WTC11 (cell line): ENCODE data around the gene EPHB3. TPM values are rescaled to one million over a fixed set of nuclear protein-coding genes. Genes with fewer than 3 reads are reported as not detected.

ENCODE experiments used
- ATAC-seq: fragments of 200-7000 bp; cut with Tn5 transposase; 2 replicates; pipeline ENCODE4 v1.10.0; 2021; ENCODE audit warnings: mild to moderate bottlenecking, moderate library complexity
- CTCF ChIA-PET: fragments of 300-600 bp; sonication (Branson Sonifier 250); formaldehyde crosslinking; loops from one replicate; lab custom pipeline; 2021; ENCODE audit warnings: antibody characterized with exemption; lab: Charles Lee
- POLR2A ChIA-PET: fragments of 350-600 bp; sonication (Branson Sonifier 250); formaldehyde crosslinking; loops from one replicate; lab custom pipeline; 2021; ENCODE audit warnings: antibody characterized with exemption; lab: Charles Lee
- DNase-seq: peaks from one replicate; pipeline ENCODE4 v3.0.0; 2021; ENCODE audit warnings: low spot score
- H3K27ac Mint-ChIP-seq: 2 replicates; pipeline ENCODE4 v1.8.0; 2021; ENCODE audit warnings: mixed read lengths
- H3K27me3 Mint-ChIP-seq: 2 replicates; pipeline ENCODE4 v1.8.0; 2021; ENCODE audit warnings: low read depth, mild to moderate bottlenecking, moderate library complexity, mixed read lengths
- H3K36me3 Mint-ChIP-seq: 2 replicates; pipeline ENCODE4 v1.8.0; 2021; ENCODE audit warnings: mixed read lengths
- H3K4me1 Mint-ChIP-seq: 2 replicates; pipeline ENCODE4 v1.8.0; 2022; ENCODE audit warnings: mixed read lengths
- H3K4me3 Mint-ChIP-seq: 2 replicates; pipeline ENCODE4 v1.8.0; 2021; ENCODE audit warnings: mild to moderate bottlenecking, moderate library complexity, mixed read lengths
- H3K9me3 Mint-ChIP-seq: 2 replicates; pipeline ENCODE4 v1.8.0; 2021; ENCODE audit warnings: mixed read lengths
- FOXJ3 ChIP-seq: sonication (generic); formaldehyde crosslinking; IDR thresholded peaks from 2 replicates; pipeline ENCODE4 v1.9.0; 2021; ENCODE audit warnings: missing genetic modification reagents, mild to moderate bottlenecking, borderline replicate concordance
- GABPB1 ChIP-seq: sonication (generic); formaldehyde crosslinking; IDR thresholded peaks from 2 replicates; pipeline ENCODE4 v1.8.1; 2023; ENCODE audit warnings: mild to moderate bottlenecking, missing genetic modification reagents
- HMGA2 ChIP-seq: fragments of 250-450 bp; sonication (Bioruptor Pico); IDR thresholded peaks from 2 replicates; pipeline ENCODE4 v1.4.0; 2021; ENCODE audit warnings: mild to moderate bottlenecking, moderate library complexity
- JAZF1 ChIP-seq: fragments of 250-450 bp; sonication (Bioruptor Pico); IDR thresholded peaks from 2 replicates; pipeline ENCODE4 v1.9.0; 2021; ENCODE audit warnings: moderate library complexity, mild to moderate bottlenecking, inconsistent platforms
- KAT7 ChIP-seq: sonication (generic); formaldehyde crosslinking; IDR thresholded peaks from 2 replicates; pipeline ENCODE4 v1.8.1; 2023; ENCODE audit warnings: missing genetic modification reagents, mild to moderate bottlenecking, borderline replicate concordance
- MYBL2 ChIP-seq: sonication (generic); formaldehyde crosslinking; IDR thresholded peaks from 2 replicates; pipeline ENCODE4 v1.8.1; 2023; ENCODE audit warnings: mild to moderate bottlenecking, moderate library complexity, missing genetic modification reagents
- NFATC4 ChIP-seq: fragments of 250-450 bp; sonication (Bioruptor Pico); IDR thresholded peaks from 2 replicates; pipeline ENCODE4 v1.9.0; 2021; ENCODE audit warnings: mild to moderate bottlenecking
- NFE2L1 ChIP-seq: sonication (generic); formaldehyde crosslinking; IDR thresholded peaks from 2 replicates; pipeline ENCODE4 v1.8.1; 2023; ENCODE audit warnings: missing genetic modification reagents
- RORB ChIP-seq: fragments of 250-450 bp; sonication (Bioruptor Pico); IDR thresholded peaks from 2 replicates; pipeline ENCODE4 v1.9.0; 2021; ENCODE audit warnings: mild to moderate bottlenecking
- SOX15 ChIP-seq: fragments of 250-450 bp; sonication (Bioruptor Pico); IDR thresholded peaks from 2 replicates; pipeline ENCODE4 v1.9.0; 2021; ENCODE audit warnings: mild to moderate bottlenecking
- ZNF232 ChIP-seq: sonication (generic); formaldehyde crosslinking; IDR thresholded peaks from 2 replicates; pipeline ENCODE4 v1.8.0; 2022; ENCODE audit warnings: mild to moderate bottlenecking, missing genetic modification reagents
- ZNF317 ChIP-seq: sonication (generic); formaldehyde crosslinking; IDR thresholded peaks from 2 replicates; pipeline ENCODE4 v1.8.1; 2023; ENCODE audit warnings: low read depth, mild to moderate bottlenecking, moderate library complexity, missing genetic modification reagents, borderline replicate concordance
- ZNF416 ChIP-seq: fragments of 250-450 bp; sonication (Bioruptor Pico); IDR thresholded peaks from 2 replicates; pipeline ENCODE4 v1.9.0; 2021; ENCODE audit warnings: mild to moderate bottlenecking, inconsistent platforms
- ZNF423 ChIP-seq: fragments of 250-450 bp; sonication (Bioruptor Pico); IDR thresholded peaks from 2 replicates; pipeline ENCODE4 v2.1.2; 2022; ENCODE audit warnings: mild to moderate bottlenecking, moderate library complexity
- total RNA-seq: library from RNA; stranded (reverse); gene quantifications from 3 replicates; pipeline ENCODE4 v1.2.3, GENCODE V29; 2021
- TF ChIP-seq, protein P1 (sequence below): sonication (generic); formaldehyde crosslinking; IDR thresholded peaks from 2 replicates; pipeline ENCODE4 v1.8.0; 2022; ENCODE audit warnings: mild to moderate bottlenecking, missing genetic modification reagents
- TF ChIP-seq, protein P2 (sequence below): sonication (generic); formaldehyde crosslinking; IDR thresholded peaks from 2 replicates; pipeline ENCODE4 v1.8.1; 2023; ENCODE audit warnings: mild to moderate bottlenecking, missing genetic modification reagents
- TF ChIP-seq, protein P3 (sequence below): fragments of 250-450 bp; sonication (Bioruptor Pico); IDR thresholded peaks from 2 replicates; pipeline ENCODE4 v1.9.0; 2021; ENCODE audit warnings: mild to moderate bottlenecking
- TF ChIP-seq, protein P4 (sequence below): sonication (generic); formaldehyde crosslinking; IDR thresholded peaks from 2 replicates; pipeline ENCODE4 v1.8.1; 2023; ENCODE audit warnings: mild to moderate bottlenecking, missing genetic modification reagents
- TF ChIP-seq, protein P5 (sequence below): fragments of 250-450 bp; sonication (Bioruptor Pico); conservative IDR thresholded peaks from 2 replicates; pipeline ENCODE4 v1.9.0; 2021; ENCODE audit warnings: mild to moderate bottlenecking
- TF ChIP-seq, protein P6 (sequence below): sonication (generic); formaldehyde crosslinking; IDR thresholded peaks from 2 replicates; pipeline ENCODE4 v1.8.1; 2023; ENCODE audit warnings: mild to moderate bottlenecking, missing genetic modification reagents, moderate library complexity
- TF ChIP-seq, protein P7 (sequence below): sonication (generic); formaldehyde crosslinking; conservative IDR thresholded peaks from 2 replicates; pipeline ENCODE4 v1.8.1; 2022; ENCODE audit warnings: mild to moderate bottlenecking, missing genetic modification reagents

Gene EPHB3
- total RNA-seq, 1 experiment from 2014 or later = 11.4 TPM

DNA sequence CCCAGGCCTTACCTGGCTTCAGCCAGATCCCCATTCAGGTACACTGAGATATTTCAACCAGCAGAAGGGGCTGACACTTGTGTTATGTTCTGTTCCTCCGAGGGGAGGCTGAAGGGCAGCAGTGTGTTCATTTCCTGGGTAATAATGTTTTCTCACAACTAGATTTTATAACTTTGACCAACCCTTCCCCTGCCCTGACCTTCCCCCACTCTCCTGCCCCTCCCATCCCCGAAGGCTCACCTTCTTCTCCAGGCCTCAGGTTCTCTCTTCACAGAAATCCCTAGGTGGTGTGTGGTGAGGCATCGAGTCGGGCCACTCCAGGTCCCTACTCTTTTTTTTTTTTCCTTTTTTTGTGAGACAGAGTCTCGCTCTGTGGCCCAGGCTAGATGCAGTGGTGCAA, 34.6 kb downstream of the EPHB3 start (continued):
- no peak for TF ChIP-seq HMGA2 (CRISPR knock-in tag)

DNA sequence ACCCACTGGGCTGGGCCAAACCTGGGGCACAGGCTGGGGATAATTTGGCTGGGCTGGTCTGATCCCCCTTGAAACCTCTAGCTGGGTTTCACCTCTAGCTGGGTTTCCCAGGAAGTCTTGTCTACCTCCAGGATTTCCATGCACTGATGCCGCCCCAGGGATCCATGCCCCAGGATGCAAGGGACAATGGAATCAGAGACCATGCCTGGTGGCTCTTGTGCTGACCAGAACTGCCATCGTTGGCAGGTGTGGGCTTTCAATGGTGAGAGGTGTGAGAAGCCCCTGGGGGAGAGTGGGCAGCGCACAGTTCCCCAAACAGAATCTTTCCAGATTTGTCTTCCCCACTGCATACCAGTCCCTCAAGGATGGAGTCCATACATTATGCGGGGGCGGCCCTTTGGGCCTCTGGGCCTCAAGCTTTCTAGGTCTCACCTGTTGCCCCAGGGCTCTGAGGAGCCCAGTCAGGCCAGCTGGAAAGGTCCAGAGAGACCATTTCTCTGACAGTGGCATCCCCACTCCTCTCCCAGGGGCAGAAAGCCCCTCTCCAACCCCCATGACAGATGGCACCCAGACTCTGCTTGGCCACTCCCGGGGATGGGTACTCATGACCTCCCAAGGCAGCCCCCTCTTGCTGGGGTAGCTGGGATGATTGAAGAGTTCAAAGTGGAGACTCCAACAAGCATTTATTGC, 35.4 kb downstream of the EPHB3 start:
- DNase-seq = no peak
- Mint-ChIP-seq H3K27me3 (peaks cover 61% of the 10 kb centered on the region), H3K4me1 (peaks cover 53% of the 10 kb centered on the region), H3K36me3 (no peaks in the 10 kb centered on the region), H3K9me3 (no peaks in the 10 kb centered on the region), H3K27ac (no peak overlapping the region), H3K4me3 (no peak overlapping the region)
- TF ChIP-seq ZNF317 (CRISPR knock-in tag) (no peak), RORB (CRISPR knock-in tag) (no peak), KAT7 (CRISPR knock-in tag) (no peak), ZNF423 (CRISPR knock-in tag) (no peak), NFE2L1 (CRISPR knock-in tag) (no peak), MYBL2 (CRISPR knock-in tag) (no peak), ZNF232 (no peak), ZNF416 (CRISPR knock-in tag) (no peak), FOXJ3 (CRISPR knock-in tag) (no peak), GABPB1 (CRISPR knock-in tag) (no peak), JAZF1 (CRISPR knock-in tag) (no peak), NFATC4 (CRISPR knock-in tag) (no peak), SOX15 (CRISPR knock-in tag) (no peak)
- TF ChIP-seq, protein P1, sequence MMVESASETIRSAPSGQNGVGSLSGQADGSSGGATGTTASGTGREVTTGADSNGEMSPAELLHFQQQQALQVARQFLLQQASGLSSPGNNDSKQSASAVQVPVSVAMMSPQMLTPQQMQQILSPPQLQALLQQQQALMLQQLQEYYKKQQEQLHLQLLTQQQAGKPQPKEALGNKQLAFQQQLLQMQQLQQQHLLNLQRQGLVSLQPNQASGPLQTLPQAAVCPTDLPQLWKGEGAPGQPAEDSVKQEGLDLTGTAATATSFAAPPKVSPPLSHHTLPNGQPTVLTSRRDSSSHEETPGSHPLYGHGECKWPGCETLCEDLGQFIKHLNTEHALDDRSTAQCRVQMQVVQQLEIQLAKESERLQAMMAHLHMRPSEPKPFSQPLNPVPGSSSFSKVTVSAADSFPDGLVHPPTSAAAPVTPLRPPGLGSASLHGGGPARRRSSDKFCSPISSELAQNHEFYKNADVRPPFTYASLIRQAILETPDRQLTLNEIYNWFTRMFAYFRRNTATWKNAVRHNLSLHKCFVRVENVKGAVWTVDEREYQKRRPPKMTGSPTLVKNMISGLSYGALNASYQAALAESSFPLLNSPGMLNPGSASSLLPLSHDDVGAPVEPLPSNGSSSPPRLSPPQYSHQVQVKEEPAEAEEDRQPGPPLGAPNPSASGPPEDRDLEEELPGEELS (CRISPR knock-in tag) = no peak
- TF ChIP-seq, protein P2, sequence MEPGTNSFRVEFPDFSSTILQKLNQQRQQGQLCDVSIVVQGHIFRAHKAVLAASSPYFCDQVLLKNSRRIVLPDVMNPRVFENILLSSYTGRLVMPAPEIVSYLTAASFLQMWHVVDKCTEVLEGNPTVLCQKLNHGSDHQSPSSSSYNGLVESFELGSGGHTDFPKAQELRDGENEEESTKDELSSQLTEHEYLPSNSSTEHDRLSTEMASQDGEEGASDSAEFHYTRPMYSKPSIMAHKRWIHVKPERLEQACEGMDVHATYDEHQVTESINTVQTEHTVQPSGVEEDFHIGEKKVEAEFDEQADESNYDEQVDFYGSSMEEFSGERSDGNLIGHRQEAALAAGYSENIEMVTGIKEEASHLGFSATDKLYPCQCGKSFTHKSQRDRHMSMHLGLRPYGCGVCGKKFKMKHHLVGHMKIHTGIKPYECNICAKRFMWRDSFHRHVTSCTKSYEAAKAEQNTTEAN (CRISPR knock-in tag) = no peak
- TF ChIP-seq, protein P3, sequence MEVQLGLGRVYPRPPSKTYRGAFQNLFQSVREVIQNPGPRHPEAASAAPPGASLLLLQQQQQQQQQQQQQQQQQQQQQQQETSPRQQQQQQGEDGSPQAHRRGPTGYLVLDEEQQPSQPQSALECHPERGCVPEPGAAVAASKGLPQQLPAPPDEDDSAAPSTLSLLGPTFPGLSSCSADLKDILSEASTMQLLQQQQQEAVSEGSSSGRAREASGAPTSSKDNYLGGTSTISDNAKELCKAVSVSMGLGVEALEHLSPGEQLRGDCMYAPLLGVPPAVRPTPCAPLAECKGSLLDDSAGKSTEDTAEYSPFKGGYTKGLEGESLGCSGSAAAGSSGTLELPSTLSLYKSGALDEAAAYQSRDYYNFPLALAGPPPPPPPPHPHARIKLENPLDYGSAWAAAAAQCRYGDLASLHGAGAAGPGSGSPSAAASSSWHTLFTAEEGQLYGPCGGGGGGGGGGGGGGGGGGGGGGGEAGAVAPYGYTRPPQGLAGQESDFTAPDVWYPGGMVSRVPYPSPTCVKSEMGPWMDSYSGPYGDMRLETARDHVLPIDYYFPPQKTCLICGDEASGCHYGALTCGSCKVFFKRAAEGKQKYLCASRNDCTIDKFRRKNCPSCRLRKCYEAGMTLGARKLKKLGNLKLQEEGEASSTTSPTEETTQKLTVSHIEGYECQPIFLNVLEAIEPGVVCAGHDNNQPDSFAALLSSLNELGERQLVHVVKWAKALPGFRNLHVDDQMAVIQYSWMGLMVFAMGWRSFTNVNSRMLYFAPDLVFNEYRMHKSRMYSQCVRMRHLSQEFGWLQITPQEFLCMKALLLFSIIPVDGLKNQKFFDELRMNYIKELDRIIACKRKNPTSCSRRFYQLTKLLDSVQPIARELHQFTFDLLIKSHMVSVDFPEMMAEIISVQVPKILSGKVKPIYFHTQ (CRISPR knock-in tag) = no peak
- TF ChIP-seq, protein P4, sequence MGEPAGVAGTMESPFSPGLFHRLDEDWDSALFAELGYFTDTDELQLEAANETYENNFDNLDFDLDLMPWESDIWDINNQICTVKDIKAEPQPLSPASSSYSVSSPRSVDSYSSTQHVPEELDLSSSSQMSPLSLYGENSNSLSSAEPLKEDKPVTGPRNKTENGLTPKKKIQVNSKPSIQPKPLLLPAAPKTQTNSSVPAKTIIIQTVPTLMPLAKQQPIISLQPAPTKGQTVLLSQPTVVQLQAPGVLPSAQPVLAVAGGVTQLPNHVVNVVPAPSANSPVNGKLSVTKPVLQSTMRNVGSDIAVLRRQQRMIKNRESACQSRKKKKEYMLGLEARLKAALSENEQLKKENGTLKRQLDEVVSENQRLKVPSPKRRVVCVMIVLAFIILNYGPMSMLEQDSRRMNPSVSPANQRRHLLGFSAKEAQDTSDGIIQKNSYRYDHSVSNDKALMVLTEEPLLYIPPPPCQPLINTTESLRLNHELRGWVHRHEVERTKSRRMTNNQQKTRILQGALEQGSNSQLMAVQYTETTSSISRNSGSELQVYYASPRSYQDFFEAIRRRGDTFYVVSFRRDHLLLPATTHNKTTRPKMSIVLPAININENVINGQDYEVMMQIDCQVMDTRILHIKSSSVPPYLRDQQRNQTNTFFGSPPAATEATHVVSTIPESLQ (CRISPR knock-in tag) = no peak
- TF ChIP-seq, protein P5, sequence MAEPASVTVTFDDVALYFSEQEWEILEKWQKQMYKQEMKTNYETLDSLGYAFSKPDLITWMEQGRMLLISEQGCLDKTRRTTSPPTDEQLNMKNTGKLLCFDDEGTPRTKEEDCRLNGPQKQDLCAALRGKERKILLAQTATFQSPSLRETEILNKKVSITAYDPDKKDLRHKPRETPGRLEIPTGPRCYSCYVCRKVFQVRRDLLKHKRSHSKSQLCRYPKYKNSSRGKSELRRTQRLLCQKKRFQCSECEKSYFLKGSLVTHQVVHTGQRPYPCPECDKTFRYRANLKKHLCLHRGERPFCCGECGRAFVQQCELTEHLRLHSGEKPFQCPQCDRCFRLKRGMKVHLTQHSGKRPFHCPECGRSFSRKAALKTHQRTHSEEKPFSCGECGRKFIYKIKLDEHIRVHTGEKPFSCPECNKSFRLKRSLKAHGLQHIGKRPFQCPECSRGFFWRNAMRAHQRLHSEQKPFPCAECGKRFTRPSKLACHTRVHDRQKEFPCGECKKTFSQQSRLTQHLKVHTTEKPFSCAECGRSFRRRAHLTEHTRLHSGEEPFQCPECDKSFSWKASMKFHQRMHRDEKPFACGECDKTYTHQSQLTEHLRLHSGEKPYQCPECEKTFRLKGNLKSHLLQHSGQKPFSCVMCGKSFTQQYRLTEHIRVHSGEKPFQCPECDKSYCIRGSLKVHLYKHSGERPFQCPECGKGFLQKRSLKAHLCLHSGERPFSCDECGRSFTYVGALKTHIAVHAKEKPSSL = no peak
- TF ChIP-seq, protein P6, sequence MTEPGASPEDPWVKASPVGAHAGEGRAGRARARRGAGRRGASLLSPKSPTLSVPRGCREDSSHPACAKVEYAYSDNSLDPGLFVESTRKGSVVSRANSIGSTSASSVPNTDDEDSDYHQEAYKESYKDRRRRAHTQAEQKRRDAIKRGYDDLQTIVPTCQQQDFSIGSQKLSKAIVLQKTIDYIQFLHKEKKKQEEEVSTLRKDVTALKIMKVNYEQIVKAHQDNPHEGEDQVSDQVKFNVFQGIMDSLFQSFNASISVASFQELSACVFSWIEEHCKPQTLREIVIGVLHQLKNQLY (CRISPR knock-in tag) = no peak
- TF ChIP-seq, protein P7, sequence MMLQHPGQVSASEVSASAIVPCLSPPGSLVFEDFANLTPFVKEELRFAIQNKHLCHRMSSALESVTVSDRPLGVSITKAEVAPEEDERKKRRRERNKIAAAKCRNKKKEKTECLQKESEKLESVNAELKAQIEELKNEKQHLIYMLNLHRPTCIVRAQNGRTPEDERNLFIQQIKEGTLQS (CRISPR knock-in tag) = no peak
- no peak for ATAC-seq
- ChIA-PET CTCF (interaction anchor here (2.4 kb wide), 1 partner anchor 36 kb away, joined by 10 read pairs; the partner anchor contains the start of gene EPHB3), POLR2A (interaction anchor here (0.5 kb wide), 1 partner anchor 955 kb away, joined by 4 read pairs; no protein-coding TSS in a partner anchor)
